K562 (cell line): ENCODE data around the gene FAM193A. TPM values are rescaled to one million over a fixed set of nuclear protein-coding genes. Genes with fewer than 3 reads are reported as not detected.

ENCODE experiments used
- ATAC-seq: fragments of 200-7000 bp; cut with Tn5 transposase; 3 replicates; pipeline ENCODE4 v1.9.1; 2020; ENCODE audit warnings: moderate library complexity
- BruUV-seq: library from RNA; stranded (reverse); fragments of 400-500 nt; replicated peaks from 2 replicates; lab custom pipeline; 2021; lab: Mats Ljungman, UMichigan
- CTCF ChIA-PET: fragments of 300-600 bp; formaldehyde crosslinking; extraction: SDS; loops from one replicate; lab custom pipeline; 2021; ENCODE audit warnings: low intra/inter-chr PET ratio; lab: Yijun Ruan, JAX
- POLR2A ChIA-PET: fragments of 300-600, 350-650 bp; sonication (Branson Sonifier 250); formaldehyde crosslinking; extraction: SDS; loops from one replicate; lab custom pipeline; 2021; ENCODE audit warnings: antibody characterized with exemption, inconsistent platforms; lab: Yijun Ruan, JAX
- DNase-seq, 4 experiments: peaks; one replicate each; pipeline versions ENCODE4 v3.0.0 to v3.0.0-alpha.2; 2011 to 2018; ENCODE audit warnings: low spot score in 3 of 4, mixed read lengths in 3 of 4; ENCODE audit errors: extremely low read depth in 1 of 4
- FAIRE-seq: peaks from 2 replicates; lab custom pipeline; 2011; peaks lifted over from hg19 to GRCh38; lab: Jason Lieb, UNC
- H2AFZ ChIP-seq: 2 replicates; pipeline ENCODE4 v1.6.0; 2011; ENCODE audit warnings: low read depth, low read length, control low read depth, inconsistent platforms
- H3K27ac ChIP-seq: fragments of 200-600 bp; 3 replicates; pipeline ENCODE4 v1.8.0; 2011; ENCODE audit warnings: low read depth, mild to moderate bottlenecking, control low read depth, inconsistent platforms, low read length, moderate library complexity, mixed read lengths; ENCODE audit errors: extremely low read depth
- H3K27me3 ChIP-seq, 2 experiments: fragments of 300-600 bp in 1 of 2; 2 replicates in 1 of 2; 3 replicates in 1 of 2; pipeline versions ENCODE4 v1.6.0 to v1.8.0; 2011; ENCODE audit warnings: inconsistent platforms in 2 of 2, low read length in 2 of 2, mild to moderate bottlenecking in 1 of 2, mixed read lengths in 1 of 2, moderate library complexity in 1 of 2; ENCODE audit not compliant: control insufficient read depth in 2 of 2, insufficient read depth in 2 of 2
- H3K36me3 ChIP-seq: fragments of 300-600 bp; 3 replicates; pipeline ENCODE4 v1.8.0; 2011; ENCODE audit warnings: mild to moderate bottlenecking, low read length, inconsistent platforms; ENCODE audit not compliant: control insufficient read depth, insufficient read depth
- H3K4me1 ChIP-seq, 2 experiments: fragments of 200-600 bp in 1 of 2; replicated peaks in 1 of 2; 2 replicates in 1 of 2; 3 replicates in 1 of 2; pipeline versions ENCODE4 v1.5.1 to v1.8.0; 2011; ENCODE audit warnings: inconsistent platforms in 2 of 2, low read length in 2 of 2, mild to moderate bottlenecking in 1 of 2, mixed read lengths in 1 of 2, moderate library complexity in 1 of 2; ENCODE audit not compliant: control insufficient read depth in 2 of 2, insufficient read depth in 2 of 2
- H3K4me2 ChIP-seq: 2 replicates; pipeline ENCODE4 v1.6.1; 2011; ENCODE audit warnings: low read length, control low read depth, inconsistent platforms, mixed read lengths; ENCODE audit not compliant: insufficient read depth
- H3K4me3 ChIP-seq: fragments of 200-600 bp; sonication (generic), shearing (Covaris generic); 2 replicates; pipeline ENCODE4 v1.5.1; 2016; ENCODE audit warnings: control low read depth, inconsistent platforms
- H3K79me2 ChIP-seq: fragments of 200-600 bp; 3 replicates; pipeline ENCODE4 v1.8.0; 2011; ENCODE audit warnings: low read length, inconsistent platforms; ENCODE audit not compliant: control insufficient read depth, insufficient read depth
- H3K9ac ChIP-seq, 2 experiments: 2 replicates each; pipeline versions ENCODE4 v1.6.0 to v1.6.1; 2011; ENCODE audit warnings: low read depth in 2 of 2, low read length in 2 of 2, control low read depth in 1 of 2, inconsistent platforms in 1 of 2, mild to moderate bottlenecking in 1 of 2, mixed read lengths in 1 of 2; ENCODE audit not compliant: insufficient read depth in 1 of 2
- H3K9me1 ChIP-seq: one replicate; pipeline ENCODE4 v1.6.0; 2011; ENCODE audit warnings: inconsistent platforms, mild to moderate bottlenecking, low read length, moderate library complexity; ENCODE audit not compliant: control insufficient read depth, insufficient read depth
- H3K9me3 ChIP-seq: replicated peaks from 2 replicates; pipeline ENCODE4 v1.5.1; 2011; ENCODE audit warnings: low read depth, low read length, inconsistent platforms; ENCODE audit not compliant: control insufficient read depth, insufficient read depth
- H4K20me1 ChIP-seq: replicated peaks from 2 replicates; pipeline ENCODE4 v1.6.1; 2011; ENCODE audit warnings: low read length, inconsistent platforms, mixed read lengths; ENCODE audit not compliant: control insufficient read depth, insufficient read depth
- CTCF ChIP-seq, 3 experiments: IDR thresholded peaks in 2 of 3; conservative IDR thresholded peaks in 1 of 3; 2 replicates each; pipeline ENCODE4 v1.5.1; 2011 to 2012; ENCODE audit warnings: low read length in 3 of 3, mild to moderate bottlenecking in 3 of 3, control low read depth in 2 of 3, improper control_type of control experiment in 1 of 3, inconsistent platforms in 1 of 3, low read depth in 1 of 3, mixed read lengths in 1 of 3, moderate library complexity in 1 of 3; ENCODE audit not compliant: insufficient read depth in 2 of 3
- CXXC5 ChIP-seq: fragments of 250-450 bp; sonication (Bioruptor Pico); IDR thresholded peaks from 2 replicates; pipeline ENCODE4 v1.8.0; 2022; ENCODE audit warnings: inconsistent platforms, mild to moderate bottlenecking, moderate library complexity
- ERF ChIP-seq: fragments of 450-650 bp; formaldehyde crosslinking; IDR thresholded peaks from 2 replicates; pipeline ENCODE4 v1.4.0; 2020; ENCODE audit warnings: mild to moderate bottlenecking, mixed read lengths
- HMG20B ChIP-seq: fragments of 250-450 bp; sonication (Bioruptor Pico); IDR thresholded peaks from 2 replicates; pipeline ENCODE4 v1.5.0; 2021; ENCODE audit warnings: mild to moderate bottlenecking
- RBM15 ChIP-seq: fragments of 200-400 bp; formaldehyde crosslinking; IDR thresholded peaks from 2 replicates; pipeline ENCODE4 v1.6.1; 2018; ENCODE audit warnings: mild to moderate bottlenecking, low read length, moderate library complexity; ENCODE audit not compliant: insufficient read depth
- SMARCE1 ChIP-seq: fragments of 450-650 bp; IDR thresholded peaks from 2 replicates; pipeline ENCODE4 v1.7.1; 2016; ENCODE audit warnings: mild to moderate bottlenecking
- TCF7L2 ChIP-seq: fragments of 150-350 bp; IDR thresholded peaks from 2 replicates; pipeline ENCODE4 v1.6.1; 2016; ENCODE audit warnings: low read depth, mild to moderate bottlenecking, low read length, moderate library complexity
- THRB ChIP-seq: fragments of 450-650 bp; formaldehyde crosslinking; conservative IDR thresholded peaks from 2 replicates; pipeline ENCODE4 v1.4.0; 2022; ENCODE audit warnings: mild to moderate bottlenecking, missing genetic modification characterization
- TSC22D4 ChIP-seq: fragments of 450-650 bp; IDR thresholded peaks from 2 replicates; pipeline ENCODE4 v1.6.1; 2016; ENCODE audit warnings: missing genetic modification characterization, missing biosample characterization, control low read depth
- ZEB2 ChIP-seq: fragments of 450-650 bp; IDR thresholded peaks from 2 replicates; pipeline ENCODE4 v1.6.1; 2016
- ZNF696 ChIP-seq: fragments of 250-450 bp; sonication (Bioruptor Pico); conservative IDR thresholded peaks from 2 replicates; pipeline ENCODE4 v1.4.0; 2020; ENCODE audit warnings: mild to moderate bottlenecking, moderate library complexity
- WGBS: fragments of 100-300 bp; shearing (Covaris generic); methylation state at CpG from one replicate; pipeline ENCODE4 v1.1.6; 2016; ENCODE audit warnings: low coverage, mixed read lengths; ENCODE audit not compliant: insufficient coverage; ENCODE audit errors: missing lambda C conversion rate; 5-methylcytosine and 5-hydroxymethylcytosine counted together
- in situ Hi-C: fragments of 300-500 bp; cut with MboI; formaldehyde crosslinking; loops from 4 replicates; pipeline ENCODE4 v1.15.0; 2018; ENCODE audit warnings: inconsistent platforms, mixed read lengths
- intact Hi-C: fragments of 100-400 bp; cut with micrococcal nuclease; formaldehyde crosslinking; loops from 2 replicates; pipeline ENCODE4 v1.14.2; 2022
- polyA plus RNA-seq, 8 experiments: library from polyadenylated mRNA; depleted of rRNA in 4 of 8; stranded (reverse) in 5 of 8; unstranded in 3 of 8; fragments of >200 nt; fragmentation: Nextera tagmentation in 2 of 8; fragmentation: Illumina TruSeq in 1 of 8; extraction: Ambion mirVana in 2 of 8; extraction: Trizol in 1 of 8; gene quantifications; 2 replicates each; pipeline versions ENCODE4 v1.2.1 to v1.2.3, GENCODE V29; 2011 to 2014; ENCODE audit warnings: inconsistent platforms in 1 of 8, missing spikeins in 1 of 8
- total RNA-seq, 7 experiments: library from RNA; depleted of rRNA in 6 of 7; stranded (reverse); fragments of >200 nt in 6 of 7; fragmentation: Illumina TruSeq in 2 of 7; extraction: Trizol in 2 of 7; gene quantifications; 2 replicates each; pipeline versions ENCODE4 v1.2.1 to v1.2.3, GENCODE V29; 2011 to 2021; ENCODE audit warnings: low replicate concordance in 1 of 7

FAM193A gene
- total and polyA plus RNA-seq, 9 of the 15 experiments (the other 6 are each of a cell fraction or from before 2014, with no cell fraction given): 0.46 to 24.6 (median 9.6) TPM

GRCh38 chr4:2507855-2508254, 28.6 kb upstream of the FAM193A start:
- TF ChIP-seq ZEB2 (no peak), HMG20B (CRISPR knock-in tag) (no peak), CXXC5 (CRISPR knock-in tag) (no peak), TSC22D4 (no peak), RBM15 (no peak), TCF7L2 (no peak), ERF (no peak), SMARCE1 (no peak), THRB (CRISPR knock-in tag) (no peak), ZNF696 (CRISPR knock-in tag) (no peak), CTCF (IDR thresholded peaks at IDR 0.05 in 2 of 3, conservative IDR thresholded peaks at IDR 0.05 in 1 of 3; ENCODE audit: insufficient read depth in 2 of 3, low read depth in 1 of 3, low read length in 3 of 3) (no peak)
- in situ Hi-C loops (no loop called here), intact Hi-C loops (no loop called here)
- CTCF ChIA-PET: no interaction called here
- DNase-seq (no peak), ATAC-seq (no peak), FAIRE-seq (no peak)
- no peak overlapping the region for H3K27ac ChIP-seq
- BruUV-seq: no TSS peak
- H4K20me1 ChIP-seq: peaks cover 9% of the 10 kb centered on the region; the same call in 1 of the 2 replicates
- H3K9me1 ChIP-seq: peaks cover 4% of the 10 kb centered on the region
- H3K79me2 ChIP-seq: peaks cover 17% of the 10 kb centered on the region; the same call in 2 of the 3 replicates
- WGBS: 94% methylated on average over 7 of the region's 7 CpGs
- no peak overlapping the region for H3K4me2 ChIP-seq
- no peaks in the 10 kb centered on the region; a peak in 1 of 5 replicates for H3K4me1 ChIP-seq
- H3K9ac ChIP-seq: no peak overlapping the region
- no peak overlapping the region for H2AFZ ChIP-seq
- H3K9me3 ChIP-seq: no peaks in the 10 kb centered on the region
- POLR2A ChIA-PET: interaction anchor here (0.5 to 1.3 kb wide), 2 partner anchors 8 to 21 kb away, joined by 4 read pairs; no protein-coding TSS in a partner anchor
- H3K27me3 ChIP-seq: no peaks in the 10 kb centered on the region
- H3K36me3 ChIP-seq: peaks cover 87% of the 10 kb centered on the region
- H3K4me3 ChIP-seq: no peak overlapping the region
